Kidney capillary endothelial cell (primary cell): ENCODE data around the gene IL13RA1.
"Not testable (repeated sequence)": the region's sequence is repeated elsewhere in the genome, so short reads cannot be mapped to it uniquely, and the experiment has no call there.

Experiments
- DNase-seq: peaks from one replicate; pipeline ENCODE4 v3.0.0-alpha.2; 2018; ENCODE audit warnings: low spot score

IL13RA1 gene

GRCh38 chrX:118726887-118727685 is at the start of gene IL13RA1:
Gene IL13RA1 (plus strand): TSS chrX:118727606. CDS start chrX:118727639, 33 bp downstream.
- DNase-seq: peak; percentile 44

GRCh38 chrX:118679290-118679689 is 48.1 kb upstream of the IL13RA1 start:
- no peak for DNase-seq

GRCh38 chrX:118682258-118683014 is 45.0 kb upstream of the IL13RA1 start:
- no peak for DNase-seq

- no peak for DNase-seq
These were observed 42.0 kb upstream of the IL13RA1 start for GRCh38 chrX:118685393-118685792.

GRCh38 chrX:118688935-118689334 is 38.5 kb upstream of the IL13RA1 start:
- DNase-seq: no peak

- peak; percentile 52 for DNase-seq
These were observed 33.6 kb upstream of the IL13RA1 start for GRCh38 chrX:118693843-118694242.

GRCh38 chrX:118694638-118695037 is 32.8 kb upstream of the IL13RA1 start:
- DNase-seq: no peak

- DNase-seq: peak; percentile 25
These were observed 28.8 kb upstream of the IL13RA1 start for GRCh38 chrX:118698516-118699170.

- DNase-seq: no peak
These were observed 24.7 kb upstream of the IL13RA1 start for GRCh38 chrX:118702741-118703140.

- DNase-seq: no peak
These were observed 20.7 kb upstream of the IL13RA1 start for GRCh38 chrX:118706681-118707080.

GRCh38 chrX:118714521-118714920 is 12.9 kb upstream of the IL13RA1 start:
- DNase-seq: no peak

GRCh38 chrX:118715917-118716316 is 11.5 kb upstream of the IL13RA1 start:
- DNase-seq: not testable (repeated sequence)

- DNase-seq: not testable (repeated sequence)
These were observed 10.6 kb upstream of the IL13RA1 start for GRCh38 chrX:118716833-118717232.

- no peak for DNase-seq
These were observed 9.6 kb upstream of the IL13RA1 start for GRCh38 chrX:118717678-118718391.

GRCh38 chrX:118718737-118719136 is 8.7 kb upstream of the IL13RA1 start:
- DNase-seq: no peak

- no peak for DNase-seq
These were observed 7.2 kb upstream of the IL13RA1 start for GRCh38 chrX:118720058-118720707.

GRCh38 chrX:118723376-118723775 is 4.0 kb upstream of the IL13RA1 start:
- DNase-seq: no peak

- DNase-seq: no peak
These were observed 3.0 kb upstream of the IL13RA1 start for GRCh38 chrX:118724365-118724764.

GRCh38 chrX:118724775-118725174 is 2.6 kb upstream of the IL13RA1 start:
- no peak for DNase-seq

- no peak for DNase-seq
These were observed 1.0 kb upstream of the IL13RA1 start for GRCh38 chrX:118726396-118726795.

GRCh38 chrX:118727686-118728339 is 407 bp downstream of the IL13RA1 start:
- DNase-seq: peak; percentile 54
